VCaP (cell line): Measurements from ENCODE around the gene PRCP.
"Not testable (repeated sequence)": the region's sequence is repeated elsewhere in the genome, so short reads cannot be mapped to it uniquely, and the experiment has no call there.

Experiments used
- H3K27ac ChIP-seq: fragments of 450-650 bp; 2 replicates; pipeline ENCODE4 v1.5.1; 2017
- CTCF ChIP-seq: fragments of 450-650 bp; conservative IDR thresholded peaks from 2 replicates; pipeline ENCODE4 v1.5.1; 2017; ENCODE audit warnings: mild to moderate bottlenecking, moderate library complexity

Gene PRCP

DNA sequence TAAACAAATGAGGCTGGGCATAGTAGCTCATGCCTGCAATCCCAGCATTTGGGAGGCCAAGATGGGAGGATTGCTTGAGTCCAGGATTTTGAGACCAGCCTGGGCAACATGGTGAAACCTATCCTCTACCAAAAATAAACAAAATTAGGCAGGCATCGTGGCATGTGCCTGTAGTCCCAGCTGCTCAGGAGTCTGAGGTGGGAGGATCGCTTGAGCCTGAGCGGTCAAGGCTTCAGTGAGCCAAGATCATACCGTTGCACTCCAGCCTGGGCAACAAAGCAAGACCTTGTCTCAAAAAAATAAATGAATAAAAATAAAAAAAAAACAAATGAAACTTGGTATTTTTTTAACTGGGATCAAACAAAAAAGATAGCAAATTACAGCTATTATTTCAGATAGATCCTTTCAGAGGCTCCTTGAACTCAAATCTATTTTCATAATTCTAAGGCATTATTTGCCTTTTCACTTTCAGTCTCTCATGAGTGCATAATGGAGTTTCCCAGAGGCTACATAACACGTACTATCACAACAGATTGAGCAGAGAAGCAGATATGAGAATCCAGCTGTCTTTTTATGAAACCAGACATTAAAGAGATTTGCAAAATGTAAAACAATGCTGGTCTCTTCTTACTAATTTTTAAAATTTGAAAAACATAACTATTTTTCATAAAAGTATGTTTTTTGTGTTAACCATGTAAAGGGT lies 24.4 kb upstream of the PRCP start:
- no peak overlapping the region for H3K27ac ChIP-seq
- TF ChIP-seq CTCF = no peak

- H3K27ac ChIP-seq = peak overlapping the region; percentile 2; the same call in 1 of the 2 replicates
Measured at GRCh38 chr11:82922396-82923173, 22.4 kb upstream of the PRCP start.

GRCh38 chr11:82920227-82920626 lies 20.0 kb upstream of the PRCP start:
- H3K27ac ChIP-seq = not testable (repeated sequence)

- not testable (repeated sequence) for H3K27ac ChIP-seq
Measured at GRCh38 chr11:82919786-82920185, 19.6 kb upstream of the PRCP start.

- TF ChIP-seq CTCF = no peak
- no peak overlapping the region for H3K27ac ChIP-seq
Measured at GRCh38 chr11:82909015-82909640, 8.9 kb upstream of the PRCP start.

DNA sequence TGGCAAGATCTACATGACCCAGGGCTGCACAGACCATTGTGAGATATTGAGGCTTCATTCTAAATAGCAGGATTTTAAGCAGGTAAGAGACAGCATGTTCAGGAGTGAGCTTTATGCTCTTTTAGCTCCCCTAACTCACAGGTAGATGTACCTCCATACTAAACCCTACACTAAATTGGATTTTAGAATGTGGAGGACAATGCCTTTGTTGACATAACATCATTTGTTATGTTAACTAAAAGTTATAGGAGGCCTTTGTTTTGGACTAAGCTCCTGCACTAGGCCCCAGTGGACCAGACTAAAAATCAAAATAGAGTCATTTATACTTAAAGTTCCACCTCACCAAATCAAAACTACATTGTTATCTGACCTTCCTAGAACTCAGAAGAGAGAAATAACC lies 8.1 kb upstream of the PRCP start:
- TF ChIP-seq CTCF = no peak
- no peak overlapping the region for H3K27ac ChIP-seq

- H3K27ac ChIP-seq = no peak overlapping the region
- TF ChIP-seq CTCF = no peak
Measured at GRCh38 chr11:82907371-82907770, 7.1 kb upstream of the PRCP start.

GRCh38 chr11:82906931-82907330 lies 6.7 kb upstream of the PRCP start:
- TF ChIP-seq CTCF = no peak
- no peak overlapping the region for H3K27ac ChIP-seq

DNA sequence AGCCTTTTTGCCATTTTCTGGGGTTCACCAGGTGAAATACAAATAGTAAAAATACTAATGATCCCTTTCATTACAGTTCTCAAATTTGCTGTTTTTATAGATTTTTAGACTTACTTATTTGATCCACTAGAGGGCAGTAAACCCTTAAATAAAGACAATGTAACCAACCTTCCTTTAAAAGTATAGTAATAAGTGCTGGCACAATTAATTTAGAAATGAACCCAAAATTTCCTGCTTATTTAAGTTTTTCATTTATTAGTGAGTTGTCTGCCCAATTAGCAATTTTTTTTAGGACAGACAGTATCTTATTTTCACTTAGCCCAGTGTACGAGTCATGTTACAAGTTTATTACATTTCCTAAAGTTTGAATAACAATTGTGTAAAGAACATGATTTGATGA lies 6.0 kb upstream of the PRCP start:
- no peak overlapping the region for H3K27ac ChIP-seq
- TF ChIP-seq CTCF = peak; percentile 76
